ACHN (cell line): ENCODE results near the gene MRPL39.
A peak's percentile ranks its signal among the peaks of the same experiment; 100 is the strongest.

Experiments
- DNase-seq: peaks from one replicate; pipeline ENCODE4 v3.0.0-alpha.2; 2015
- in situ Hi-C: cut with HindIII; loops from 2 replicates; pipeline ENCODE4 v1.10.0; 2017; ENCODE audit warnings: low sequenced_read_pairs, low pct_ligation_motif_present, low pct_unique_long_range_greater_than_20kb

Gene MRPL39

GRCh38 chr21:25573409-25574206, 33.7 kb downstream of the MRPL39 start:
- peak; percentile 90 for DNase-seq
- in situ Hi-C loops: no loop called here

GRCh38 chr21:25572861-25573310, 34.4 kb downstream of the MRPL39 start:
- in situ Hi-C loops: no loop called here
- DNase-seq: peak; percentile 33

GRCh38 chr21:25571726-25572121, 35.6 kb downstream of the MRPL39 start:
- in situ Hi-C loops: no loop called here
- no peak for DNase-seq

- no peak for DNase-seq
- in situ Hi-C loops: no loop called here
Observed at GRCh38 chr21:25569711-25570110, 37.6 kb downstream of the MRPL39 start.

GRCh38 chr21:25569084-25569483, 38.2 kb downstream of the MRPL39 start:
- in situ Hi-C loops: no loop called here
- peak; percentile 38 for DNase-seq

GRCh38 chr21:25568246-25568645, 39.0 kb downstream of the MRPL39 start:
- in situ Hi-C loops: no loop called here
- peak; percentile 26 for DNase-seq

GRCh38 chr21:25567472-25567871, 39.8 kb downstream of the MRPL39 start:
- in situ Hi-C loops: no loop called here
- no peak for DNase-seq

GRCh38 chr21:25566645-25567044, 40.6 kb downstream of the MRPL39 start:
- no peak for DNase-seq
- in situ Hi-C loops: no loop called here

- no peak for DNase-seq
- in situ Hi-C loops: no loop called here
Observed at GRCh38 chr21:25565272-25566211, 41.7 kb downstream of the MRPL39 start.

- in situ Hi-C loops: no loop called here
- DNase-seq: no peak
Observed at GRCh38 chr21:25564349-25564948, 42.8 kb downstream of the MRPL39 start.

- no peak for DNase-seq
- in situ Hi-C loops: no loop called here
Observed at GRCh38 chr21:25563361-25564116, 43.7 kb downstream of the MRPL39 start.

GRCh38 chr21:25562660-25563059, 44.6 kb downstream of the MRPL39 start:
- no peak for DNase-seq
- in situ Hi-C loops: no loop called here

- in situ Hi-C loops: no loop called here
- DNase-seq: peak; percentile 63
Observed at GRCh38 chr21:25561668-25562641, 45.3 kb downstream of the MRPL39 start.

- in situ Hi-C loops: no loop called here
- DNase-seq: no peak
Observed at GRCh38 chr21:25560891-25561290, 46.4 kb downstream of the MRPL39 start.

- in situ Hi-C loops: no loop called here
- DNase-seq: no peak
Observed at GRCh38 chr21:25560271-25560685, 47.0 kb downstream of the MRPL39 start.

- in situ Hi-C loops: no loop called here
- no peak for DNase-seq
Observed at GRCh38 chr21:25559746-25560145, 47.5 kb downstream of the MRPL39 start.

- in situ Hi-C loops: no loop called here
- DNase-seq: no peak
Observed at GRCh38 chr21:25558123-25558522, 49.2 kb downstream of the MRPL39 start.
